NCI-H2196 (cell line): ENCODE results near the gene FLNC.
A peak's percentile ranks its signal among the peaks of the same experiment; 100 is the strongest.

Source experiments
- DNase-seq: peaks from one replicate; lab custom pipeline; 2025; ENCODE audit not compliant: unreplicated experiment; lab: John Stamatoyannopoulos, UW

FLNC gene

GRCh38 chr7:128875523-128875948 is 45.3 kb downstream of the FLNC start:
- DNase-seq, result no peak

- DNase-seq, result no peak
Measured at GRCh38 chr7:128876127-128876526, 45.9 kb downstream of the FLNC start.

GRCh38 chr7:128876586-128876977 is 46.4 kb downstream of the FLNC start:
- DNase-seq, result no peak

GRCh38 chr7:128876978-128877755 is 47.0 kb downstream of the FLNC start:
- no peak for DNase-seq

- no peak for DNase-seq
Measured at GRCh38 chr7:128877756-128878120, 47.5 kb downstream of the FLNC start.

- no peak for DNase-seq
Measured at GRCh38 chr7:128878226-128879105, 48.3 kb downstream of the FLNC start.

GRCh38 chr7:128879461-128879938 is 49.3 kb downstream of the FLNC start:
- no peak for DNase-seq

- DNase-seq, result peak; percentile 81
Measured at GRCh38 chr7:128879939-128880746, 49.9 kb downstream of the FLNC start.

GRCh38 chr7:128880791-128881457 is 50.7 kb downstream of the FLNC start:
- no peak for DNase-seq

- no peak for DNase-seq
Measured at GRCh38 chr7:128881458-128882125, 51.4 kb downstream of the FLNC start.

GRCh38 chr7:128882134-128882533 is 51.9 kb downstream of the FLNC start:
- DNase-seq, result no peak

- DNase-seq, result peak; percentile 69
Measured at GRCh38 chr7:128883622-128884448, 53.6 kb downstream of the FLNC start.

- DNase-seq, result no peak
Measured at GRCh38 chr7:128884561-128885369, 54.6 kb downstream of the FLNC start.

- no peak for DNase-seq
Measured at GRCh38 chr7:128885370-128886187, 55.4 kb downstream of the FLNC start.

- DNase-seq, result no peak
Measured at GRCh38 chr7:128886391-128887168, 56.4 kb downstream of the FLNC start.

- no peak for DNase-seq
Measured at GRCh38 chr7:128887169-128888038, 57.2 kb downstream of the FLNC start.
